BJ (cell line): Measurements from ENCODE around the gene KRT8. TPM values are rescaled to one million over a fixed set of nuclear protein-coding genes. Genes with fewer than 3 reads are reported as not detected.
A peak's percentile ranks its signal among the peaks of the same experiment; 100 is the strongest.

Source experiments
- CTCF ChIA-PET: fragments of 350-600 bp; formaldehyde crosslinking; extraction: SDS; loops from one replicate; lab custom pipeline; 2021; ENCODE audit warnings: antibody characterized with exemption, inconsistent platforms; lab: Yijun Ruan, JAX
- POLR2A ChIA-PET: fragments of 300-600 bp; sonication (Branson Sonifier 250); formaldehyde crosslinking; extraction: SDS; loops from one replicate; lab custom pipeline; 2021; ENCODE audit warnings: antibody characterized with exemption; lab: Charles Lee
- DNase-seq: peaks from one replicate; pipeline ENCODE4 v3.0.0-alpha.2; 2011; ENCODE audit warnings: low read depth
- H3K27me3 ChIP-seq: 2 replicates; pipeline ENCODE4 v1.6.0; 2011; ENCODE audit warnings: low read length; ENCODE audit not compliant: control insufficient read depth, insufficient read depth
- H3K36me3 ChIP-seq: 2 replicates; pipeline ENCODE4 v1.5.1; 2011; ENCODE audit warnings: low read length; ENCODE audit not compliant: control insufficient read depth, insufficient read depth
- H3K4me3 ChIP-seq: 2 replicates; pipeline ENCODE4 v1.5.1; 2011; ENCODE audit warnings: low read depth, mild to moderate bottlenecking, control low read depth, low read length
- CTCF ChIP-seq: IDR thresholded peaks from 2 replicates; pipeline ENCODE4 v1.5.1; 2011; ENCODE audit warnings: low read depth, mild to moderate bottlenecking, control low read depth, inconsistent platforms, low read length, moderate library complexity; ENCODE audit not compliant: insufficient read depth
- polyA plus RNA-seq: library from polyadenylated mRNA; depleted of rRNA; stranded (reverse); fragments of >200 nt; gene quantifications from 2 replicates; pipeline ENCODE4 v1.2.3, GENCODE V29; 2011

The KRT8 gene
- polyA plus RNA-seq, 1 experiment = 41.6 TPM

GRCh38 chr12:52903285-52903854 is 1.5 kb downstream of the KRT8 start:
- ChIA-PET POLR2A (no interaction called here), CTCF (interaction anchor here (1.2 to 9.8 kb wide), 4 partner anchors 18 to 77 kb away, joined by 4 to 104 read pairs (median 15); no protein-coding TSS in a partner anchor)
- peak overlapping the region; percentile 14 for H3K4me3 ChIP-seq
- H3K27me3 ChIP-seq = no peaks in the 10 kb centered on the region
- no peak for TF ChIP-seq CTCF
- H3K36me3 ChIP-seq = peaks cover 5% of the 10 kb centered on the region
- no peak for DNase-seq

GRCh38 chr12:52901715-52902541 is 2.9 kb downstream of the KRT8 start:
- Histone ChIP-seq H3K36me3 (peaks cover 7% of the 10 kb centered on the region), H3K27me3 (no peaks in the 10 kb centered on the region), H3K4me3 (no peak overlapping the region)
- no peak for DNase-seq
- no peak for TF ChIP-seq CTCF
- ChIA-PET CTCF (interaction anchor here (1.4 to 9.8 kb wide), 3 partner anchors 17 to 79 kb away, joined by 3 to 104 read pairs (median 23); no protein-coding TSS in a partner anchor), POLR2A (no interaction called here)

GRCh38 chr12:52900896-52901714 is 3.8 kb downstream of the KRT8 start:
- ChIA-PET POLR2A (no interaction called here), CTCF (interaction anchor here (1.4 to 9.8 kb wide), 3 partner anchors 16 to 79 kb away, joined by 3 to 104 read pairs (median 39); no protein-coding TSS in a partner anchor)
- no peaks in the 10 kb centered on the region for H3K27me3 ChIP-seq
- peaks cover 7% of the 10 kb centered on the region for H3K36me3 ChIP-seq
- no peak overlapping the region for H3K4me3 ChIP-seq
- no peak for DNase-seq
- no peak for TF ChIP-seq CTCF

GRCh38 chr12:52900166-52900895 is 4.5 kb downstream of the KRT8 start:
- Histone ChIP-seq H3K4me3 (no peak overlapping the region), H3K27me3 (no peaks in the 10 kb centered on the region), H3K36me3 (peaks cover 7% of the 10 kb centered on the region)
- ChIA-PET POLR2A (no interaction called here), CTCF (interaction anchor here (0.5 to 9.8 kb wide), 3 partner anchors 13 to 79 kb away, joined by 3 to 104 read pairs (median 39); no protein-coding TSS in a partner anchor)
- no peak for TF ChIP-seq CTCF
- DNase-seq = no peak
